RPMI8226 (cell line): Measurements from ENCODE around the gene GFRA3.
A peak's percentile ranks its signal among the peaks of the same experiment; 100 is the strongest.
"Not testable (repeated sequence)": the region's sequence is repeated elsewhere in the genome, so short reads cannot be mapped to it uniquely, and the experiment has no call there.

ENCODE experiments used
- DNase-seq: peaks from one replicate; pipeline ENCODE4 v3.0.0-alpha.2; 2015

Gene GFRA3

GRCh38 chr5:138274189-138274853, at the start of gene GFRA3:
GFRA3 (minus strand) TSS chr5:138274621; CDS start chr5:138274424, 197 bp downstream.
- peak; percentile 5 for DNase-seq

GRCh38 chr5:138318211-138318610, 43.8 kb upstream of the GFRA3 start:
- not testable (repeated sequence) for DNase-seq

GRCh38 chr5:138316355-138316754, 41.9 kb upstream of the GFRA3 start:
- DNase-seq: no peak

- DNase-seq: no peak
Observed at GRCh38 chr5:138315751-138316278, 41.4 kb upstream of the GFRA3 start.

GRCh38 chr5:138305797-138306196, 31.4 kb upstream of the GFRA3 start:
- DNase-seq: peak; percentile 30

- DNase-seq: no peak
Observed at GRCh38 chr5:138303372-138303771, 29.0 kb upstream of the GFRA3 start.

- no peak for DNase-seq
Observed at GRCh38 chr5:138289296-138289695, 14.9 kb upstream of the GFRA3 start.

GRCh38 chr5:138287246-138287645, 12.8 kb upstream of the GFRA3 start:
- no peak for DNase-seq

GRCh38 chr5:138282920-138283742, 8.7 kb upstream of the GFRA3 start:
- peak; percentile 49 for DNase-seq

- DNase-seq: no peak
Observed at GRCh38 chr5:138280915-138281314, 6.5 kb upstream of the GFRA3 start.

- DNase-seq: peak; percentile 15
Observed at GRCh38 chr5:138276402-138277054, 2.1 kb upstream of the GFRA3 start.

GRCh38 chr5:138275895-138276294, 1.5 kb upstream of the GFRA3 start:
- no peak for DNase-seq

- DNase-seq: peak; percentile 11
Observed at GRCh38 chr5:138275379-138275782, 960 bp upstream of the GFRA3 start.

- no peak for DNase-seq
Observed at GRCh38 chr5:138273834-138274188, 610 bp downstream of the GFRA3 start.

GRCh38 chr5:138272681-138273080, 1.7 kb downstream of the GFRA3 start:
- DNase-seq: no peak

- no peak for DNase-seq
Observed at GRCh38 chr5:138271281-138271680, 3.1 kb downstream of the GFRA3 start.

GRCh38 chr5:138264183-138264582, 10.2 kb downstream of the GFRA3 start:
- DNase-seq: no peak

GRCh38 chr5:138263581-138263980, 10.8 kb downstream of the GFRA3 start:
- DNase-seq: no peak

GRCh38 chr5:138258704-138259292, 15.6 kb downstream of the GFRA3 start:
- no peak for DNase-seq

- no peak for DNase-seq
Observed at GRCh38 chr5:138257583-138257982, 16.8 kb downstream of the GFRA3 start.

- DNase-seq: no peak
Observed at GRCh38 chr5:138252944-138253343, 21.5 kb downstream of the GFRA3 start.

- not testable (repeated sequence) for DNase-seq
Observed at GRCh38 chr5:138247800-138248199, 26.6 kb downstream of the GFRA3 start.

- no peak for DNase-seq
Observed at GRCh38 chr5:138246822-138247221, 27.6 kb downstream of the GFRA3 start.
